HG03521 (cell line): ENCODE data around the gene IFNB1.

Experiments
- ATAC-seq: cut with Tn5 transposase; IDR thresholded peaks from one replicate; pipeline ENCODE4 v1.9.1; 2021; ENCODE audit warnings: mild to moderate bottlenecking, moderate library complexity; ENCODE audit not compliant: unreplicated experiment

Gene IFNB1

DNA sequence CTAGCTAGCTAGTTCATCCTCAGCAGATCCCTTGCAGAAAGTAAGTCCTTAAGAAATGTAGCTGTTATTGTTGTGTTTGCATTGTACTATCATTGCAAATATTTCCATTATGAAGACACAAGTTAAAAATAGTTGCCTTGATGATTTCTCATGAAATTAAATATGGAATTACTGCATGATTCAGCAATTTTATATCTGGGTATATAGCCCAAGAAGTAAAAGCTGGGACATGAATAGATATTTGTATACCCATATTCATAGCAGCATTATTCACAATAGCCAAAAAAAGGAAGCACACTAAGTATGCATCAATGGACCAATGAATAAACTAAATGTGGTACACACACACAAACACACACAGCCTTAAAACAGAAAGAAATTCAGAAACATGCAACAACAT, 6.8 kb downstream of the IFNB1 start:
- no peak for ATAC-seq

DNA sequence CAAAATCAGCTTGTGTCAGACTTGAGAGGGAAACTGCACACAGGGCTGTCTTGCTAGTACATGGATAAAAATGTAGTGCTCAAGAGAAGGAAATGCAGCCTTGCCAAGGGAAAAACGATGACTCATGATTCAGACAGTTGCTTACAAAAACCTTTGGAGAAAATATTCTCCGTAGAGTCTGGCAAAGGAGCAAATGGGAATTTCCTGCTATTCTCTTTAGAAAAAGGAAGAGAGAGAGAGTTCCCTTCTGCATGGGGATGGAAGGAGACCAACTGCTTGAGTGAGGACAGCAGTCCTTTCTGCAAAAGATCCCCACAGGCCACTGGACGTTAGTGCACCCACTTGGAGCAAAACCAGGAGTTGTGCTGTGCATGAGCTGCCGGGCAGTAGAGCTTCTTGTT, 7.6 kb downstream of the IFNB1 start:
- ATAC-seq: no peak

DNA sequence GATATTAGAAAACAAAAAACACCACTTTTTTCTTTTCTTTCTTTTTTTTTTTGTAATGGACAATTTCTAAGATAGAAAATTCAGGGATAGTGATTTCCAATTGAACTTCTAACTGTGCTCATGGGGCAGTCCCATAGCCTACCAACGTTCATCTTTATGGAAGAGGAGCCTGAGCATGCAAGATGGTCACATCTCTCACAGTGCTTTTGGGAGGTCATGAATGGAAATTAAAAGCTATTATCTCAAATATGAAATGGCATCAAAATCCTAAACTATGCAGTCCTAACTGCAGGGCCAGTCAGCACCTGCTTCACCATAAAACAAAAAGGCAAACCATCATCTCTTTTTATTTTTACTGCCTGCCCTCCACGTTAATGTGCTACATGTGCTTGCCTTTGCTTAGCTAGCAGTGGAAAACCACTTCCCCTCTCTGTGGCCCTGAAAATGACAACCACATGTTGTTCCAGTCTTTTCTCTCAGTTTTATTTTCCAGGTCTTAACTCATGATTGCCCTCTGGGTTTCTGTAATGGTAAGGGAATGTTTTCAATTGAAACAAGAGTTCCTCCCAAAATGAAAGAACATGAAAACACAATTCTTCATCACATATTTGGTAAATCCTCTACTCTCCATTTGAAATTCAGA, 16.7 kb downstream of the IFNB1 start:
- ATAC-seq: no peak

DNA sequence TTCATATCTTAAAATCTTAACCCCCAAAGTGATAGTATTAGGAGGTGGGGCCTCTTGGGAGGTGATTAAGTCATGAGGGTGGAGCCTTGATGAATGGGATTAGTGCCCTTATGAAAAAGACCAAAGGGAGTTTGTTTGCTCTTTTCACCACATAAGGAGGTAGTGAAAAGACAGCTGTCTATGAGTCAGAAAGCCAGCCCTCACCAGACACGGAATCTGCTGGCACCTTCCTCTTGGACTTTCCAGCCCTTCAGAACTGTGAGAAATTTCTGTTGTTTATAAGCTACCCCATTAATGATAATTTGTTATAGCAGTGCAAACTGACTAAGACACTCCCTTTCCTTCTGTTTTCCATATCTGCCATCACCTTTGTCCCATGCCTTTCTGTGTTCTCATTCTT, 20.8 kb downstream of the IFNB1 start:
- no peak for ATAC-seq

DNA sequence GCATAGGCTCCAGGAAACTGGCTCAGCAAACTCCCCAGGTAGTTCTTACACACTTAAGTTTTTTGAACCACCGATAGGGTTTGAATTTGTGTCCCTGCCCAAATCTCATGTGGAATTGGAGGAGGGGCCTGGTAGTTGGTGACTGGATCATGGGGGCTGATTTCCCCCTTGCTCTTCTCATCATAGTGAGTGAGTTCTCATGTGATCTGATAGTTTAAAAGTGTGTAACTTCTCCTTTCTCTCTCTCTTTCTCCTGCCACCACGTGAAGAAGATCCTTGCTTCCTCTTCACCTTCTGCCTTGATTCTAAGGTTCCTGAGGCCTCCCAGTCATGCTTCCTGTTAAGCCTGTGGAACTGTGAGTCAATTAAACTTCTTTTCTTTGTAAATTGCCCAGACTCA, 23.9 kb downstream of the IFNB1 start:
- no peak for ATAC-seq

DNA sequence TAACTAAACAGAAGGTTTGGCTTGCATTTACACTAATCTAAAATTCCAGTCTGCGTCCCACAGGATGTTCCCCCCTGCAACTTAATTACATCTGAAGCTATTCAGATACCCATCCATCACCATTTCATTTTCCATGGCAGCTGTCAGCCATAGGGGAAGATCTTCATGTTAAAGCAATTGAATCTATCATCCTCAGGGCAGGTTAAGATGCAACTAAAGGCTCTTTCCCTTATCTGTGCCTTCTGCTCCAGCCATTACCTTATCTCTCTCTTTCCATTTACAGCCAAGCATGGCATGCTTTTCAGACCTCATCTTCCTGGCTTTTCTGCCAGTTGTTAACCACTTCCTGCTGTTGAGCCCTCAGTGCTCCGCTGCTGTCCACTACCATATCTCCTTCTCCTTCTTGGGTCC, 30.5 kb downstream of the IFNB1 start:
- no peak for ATAC-seq

DNA sequence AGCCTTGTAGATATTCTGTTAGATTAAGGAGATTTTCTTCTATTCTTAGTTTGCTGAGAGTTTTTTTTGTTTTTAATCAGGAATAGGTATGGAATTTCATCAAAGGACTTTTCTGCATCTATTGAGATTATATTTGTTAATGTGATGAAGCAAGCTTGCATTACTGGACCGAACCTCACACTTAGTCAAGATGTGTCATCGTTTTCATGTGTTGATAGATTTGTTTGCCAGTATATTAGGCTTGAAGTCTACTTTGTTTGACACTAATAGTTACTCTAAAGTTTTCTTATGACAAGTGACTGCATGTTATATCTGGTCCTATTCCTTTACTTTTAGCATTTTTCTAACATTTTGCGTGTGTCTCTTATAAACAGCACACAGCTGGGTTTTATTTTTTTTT, 33.9 kb downstream of the IFNB1 start:
- no peak for ATAC-seq

DNA sequence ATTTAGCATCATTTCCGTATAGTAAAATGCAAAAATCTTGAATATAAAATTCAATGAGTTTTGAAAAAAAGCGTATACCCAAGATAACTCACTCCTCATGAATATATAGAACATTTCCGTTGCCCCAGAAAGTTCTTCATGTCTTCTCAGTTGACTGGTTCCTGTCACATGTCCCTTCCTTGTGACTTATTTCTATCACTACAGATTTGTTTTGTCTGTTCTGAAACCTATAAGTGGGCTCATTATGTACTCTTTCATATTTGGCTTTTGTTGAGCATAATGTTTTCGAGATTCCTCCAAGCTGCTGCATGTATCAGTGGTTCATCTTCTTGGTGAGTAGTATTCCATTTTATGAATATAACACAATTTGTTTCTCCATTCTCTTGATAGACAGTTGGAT, 35.3 kb downstream of the IFNB1 start:
- ATAC-seq: no peak

DNA sequence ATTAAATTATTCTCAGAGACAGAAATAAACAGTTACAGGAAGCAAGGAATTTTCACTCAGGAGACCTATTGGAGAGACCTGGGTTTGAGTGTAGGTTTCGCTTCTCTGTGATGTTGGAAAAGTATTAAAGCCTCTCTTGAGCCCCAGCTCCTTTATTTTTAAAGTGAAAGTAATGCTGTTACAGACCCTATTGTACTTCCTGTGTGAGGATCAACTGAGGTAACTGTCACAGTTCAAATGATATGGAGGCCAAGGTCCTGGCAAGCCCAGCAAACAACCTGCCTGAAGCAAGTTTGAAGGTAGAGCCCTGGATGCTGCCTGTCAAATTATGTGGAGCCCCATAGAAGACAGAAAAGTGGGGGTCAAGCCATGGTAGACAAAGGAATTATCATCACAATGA, 38.4 kb downstream of the IFNB1 start:
- no peak for ATAC-seq

DNA sequence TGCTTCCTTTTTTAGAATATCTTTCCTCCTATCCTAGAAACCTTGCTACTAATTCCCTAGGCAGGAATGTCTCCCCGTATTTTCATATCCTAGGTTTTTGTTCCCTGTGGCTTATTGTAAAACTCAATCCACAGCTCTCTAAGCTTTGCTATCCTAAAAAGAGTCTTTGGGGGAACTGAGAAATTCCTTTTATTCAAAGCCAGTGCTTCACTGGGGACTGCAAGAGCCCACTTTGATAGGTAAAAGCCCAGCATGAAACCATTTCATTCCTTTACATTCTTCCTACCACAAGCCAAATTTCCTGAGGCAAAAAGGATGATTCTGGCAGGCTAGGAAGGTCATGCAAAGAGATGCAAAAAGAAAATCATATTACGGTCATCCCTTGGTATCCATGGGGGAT, 40.5 kb downstream of the IFNB1 start:
- ATAC-seq: no peak

DNA sequence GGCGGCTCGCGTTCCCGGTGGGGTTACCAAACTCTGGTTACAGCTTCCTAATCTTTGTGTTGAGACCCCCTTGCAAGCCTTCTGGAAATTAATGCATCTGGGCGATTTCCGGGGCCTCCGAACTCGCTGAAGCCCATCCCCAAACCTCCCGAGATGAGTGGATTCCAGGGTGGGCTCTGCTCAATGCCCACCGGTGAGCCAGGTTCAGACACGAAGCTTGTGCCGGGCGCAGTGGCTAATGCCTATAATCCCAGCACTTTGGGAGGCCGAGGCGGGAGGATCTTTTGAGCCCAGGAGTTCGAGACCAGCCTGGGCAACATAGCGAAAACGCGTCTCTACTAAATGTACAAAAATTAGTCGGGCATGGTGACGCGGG, 45.9 kb downstream of the IFNB1 start:
- ATAC-seq: no peak

DNA sequence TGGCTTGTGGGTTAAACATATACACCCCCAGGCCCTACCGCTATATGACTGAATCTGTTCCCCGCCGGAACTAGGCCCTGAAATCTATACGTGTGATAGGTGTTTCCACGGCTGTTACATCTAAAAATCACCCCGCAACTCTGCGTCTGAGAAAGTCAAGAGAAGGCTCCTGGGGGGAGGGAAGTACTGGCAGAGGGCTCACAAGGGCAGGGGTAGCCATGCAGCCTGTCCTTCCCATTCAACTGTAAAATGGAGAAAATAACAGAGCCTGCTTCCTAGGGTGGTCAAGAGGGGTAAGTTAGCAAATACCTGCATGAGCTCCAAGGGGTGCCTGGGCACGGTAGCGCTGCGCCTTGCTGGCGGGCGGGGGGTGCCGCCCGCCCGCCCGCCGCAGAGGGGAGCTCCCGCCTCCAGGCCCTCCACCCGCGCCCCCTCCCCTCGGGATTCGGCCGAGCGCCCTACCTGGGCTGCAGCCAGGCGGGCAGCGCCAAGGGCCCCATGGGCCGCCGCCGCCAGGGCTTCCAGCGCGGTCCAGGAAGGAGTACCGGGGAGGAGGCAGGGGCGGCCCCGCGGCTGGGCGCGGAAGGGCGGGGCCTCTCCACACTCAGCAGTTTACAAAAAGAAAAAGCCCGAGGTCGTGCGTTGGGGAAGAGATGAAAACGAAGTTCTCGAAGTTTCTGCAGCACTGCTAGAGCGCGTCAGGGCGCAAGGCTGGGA, 46.5 kb downstream of the IFNB1 start, which contains the start of gene HACD4:
Gene HACD4 (minus strand): TSS at position 550 of the 717 bp plus-strand sequence. CDS start 50 bp downstream, at position 500.
- ATAC-seq: peak; percentile 75

DNA sequence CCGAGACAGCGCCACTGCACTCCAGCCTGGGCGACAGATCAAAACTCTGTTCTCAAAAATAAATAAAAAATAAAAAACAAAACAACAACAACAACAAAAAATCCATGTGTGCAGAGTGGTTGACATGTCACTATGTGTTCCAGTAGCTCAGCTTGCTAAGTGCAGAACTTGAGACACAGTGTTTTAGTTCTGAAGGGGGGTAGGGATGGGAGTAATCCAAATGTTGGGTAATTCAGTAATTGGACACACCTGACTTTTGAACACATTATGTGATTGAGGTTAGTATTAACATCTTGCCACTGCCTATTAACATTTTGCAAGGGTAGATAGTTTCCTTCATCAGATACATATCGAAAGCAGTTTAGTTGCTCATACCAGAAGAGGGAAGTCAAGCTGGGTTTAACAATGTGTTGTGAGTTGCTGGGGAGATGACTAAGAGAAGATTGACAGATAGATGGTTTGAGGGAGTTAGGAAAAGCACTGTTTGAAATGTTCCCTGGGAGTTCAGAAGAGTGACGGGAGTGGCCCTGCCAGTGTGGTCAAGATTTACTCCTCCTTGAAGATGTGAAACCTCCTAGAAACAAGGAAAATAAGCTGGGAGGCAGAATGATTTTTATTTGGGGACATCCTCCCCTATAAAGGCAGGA, 47.2 kb downstream of the IFNB1 start:
- peak; percentile 69 for ATAC-seq

DNA sequence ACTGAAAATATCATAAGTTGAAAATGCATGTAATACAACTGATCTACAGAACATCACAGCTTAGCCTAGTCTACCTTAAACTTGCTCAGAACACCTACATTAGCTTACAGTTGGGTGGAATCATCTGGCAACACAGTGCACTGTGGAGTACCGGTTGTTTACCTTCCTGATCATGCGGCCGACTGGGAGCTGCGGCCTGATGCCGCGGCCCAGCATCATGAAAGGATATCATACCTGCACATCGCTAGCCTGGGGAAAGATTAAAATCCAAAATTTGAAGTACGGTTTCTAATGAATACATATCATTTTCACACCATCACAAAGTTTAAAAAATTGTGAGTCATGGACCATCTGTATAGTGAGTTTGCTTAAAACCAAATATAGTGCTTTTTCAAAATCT, 48.1 kb downstream of the IFNB1 start:
- no peak for ATAC-seq

DNA sequence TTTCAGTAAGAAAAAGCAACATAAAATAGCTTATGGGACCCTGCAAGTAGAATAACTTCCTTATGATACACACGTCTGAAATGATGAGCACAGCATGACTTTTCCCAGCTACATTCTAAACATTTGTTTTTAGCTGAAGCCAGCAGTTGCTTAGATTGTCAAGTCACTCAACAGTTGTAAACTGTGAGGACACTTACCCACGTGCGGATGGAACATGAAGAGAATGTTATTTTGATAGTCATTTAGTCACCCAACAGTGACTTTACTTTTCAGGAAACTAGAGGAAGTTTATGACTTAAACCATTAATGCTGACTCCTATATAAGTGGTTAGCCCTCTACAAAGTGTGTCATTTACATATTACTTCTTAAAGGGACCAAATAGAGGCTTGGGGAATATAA, 49.3 kb downstream of the IFNB1 start:
- no peak for ATAC-seq

DNA sequence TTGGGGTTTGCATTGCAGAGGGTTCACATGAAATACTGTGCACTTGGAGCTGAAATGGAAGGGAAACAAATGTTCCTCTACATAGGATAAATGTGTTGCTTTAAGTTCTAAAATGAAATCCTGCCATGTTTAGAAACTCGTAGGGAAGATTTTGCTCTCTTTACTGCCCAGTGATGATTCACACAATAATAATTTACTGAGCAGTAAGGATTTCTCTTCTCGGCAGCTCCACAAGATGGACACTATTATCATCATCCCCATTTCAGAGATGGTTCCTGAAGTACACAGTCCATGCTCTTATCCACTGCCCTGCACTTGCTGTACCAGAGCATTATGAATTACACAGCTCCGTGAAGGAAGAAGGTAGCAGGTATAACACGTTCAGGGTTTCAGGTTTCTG, 50.4 kb downstream of the IFNB1 start:
- no peak for ATAC-seq
